H9 (cell line): Measurements from ENCODE around the gene CLMN. TPM values are rescaled to one million over a fixed set of nuclear protein-coding genes. Genes with fewer than 3 reads are reported as not detected.
A peak's percentile ranks its signal among the peaks of the same experiment; 100 is the strongest.

Experiments
- DNase-seq: peaks from one replicate; pipeline ENCODE4 v3.0.0-alpha.2; 2017
- H2AFZ ChIP-seq: one replicate; pipeline ENCODE4 v1.6.1; 2013; ENCODE audit warnings: mild to moderate bottlenecking, low read length, control low read depth, moderate library complexity
- H2AK5ac ChIP-seq: 2 replicates; pipeline ENCODE4 v1.6.1; 2013; ENCODE audit warnings: low read length, control low read depth, mixed read lengths; ENCODE audit not compliant: insufficient read length
- H2BK120ac ChIP-seq: one replicate; pipeline ENCODE4 v1.6.1; 2013; ENCODE audit warnings: low read depth, mild to moderate bottlenecking, low read length, control low read depth, inconsistent platforms; ENCODE audit not compliant: poor library complexity, severe bottlenecking
- H2BK12ac ChIP-seq: 2 replicates; pipeline ENCODE4 v1.6.1; 2013; ENCODE audit warnings: low read length, control low read depth, mixed read lengths, low read depth; ENCODE audit not compliant: insufficient read length
- H2BK15ac ChIP-seq: 2 replicates; pipeline ENCODE4 v1.6.1; 2013; ENCODE audit warnings: low read depth, low read length, control low read depth
- H2BK20ac ChIP-seq: one replicate; pipeline ENCODE4 v1.6.1; 2013; ENCODE audit warnings: low read depth, mild to moderate bottlenecking, low read length, control low read depth, inconsistent platforms; ENCODE audit not compliant: poor library complexity, severe bottlenecking
- H2BK5ac ChIP-seq: 2 replicates; pipeline ENCODE4 v1.6.1; 2013; ENCODE audit warnings: low read length, control low read depth, mixed read lengths; ENCODE audit not compliant: insufficient read length
- H3K14ac ChIP-seq: 2 replicates; pipeline ENCODE4 v1.6.1; 2013; ENCODE audit warnings: low read length, control low read depth; ENCODE audit not compliant: insufficient read depth
- H3K18ac ChIP-seq: 2 replicates; pipeline ENCODE4 v1.6.1; 2013; ENCODE audit warnings: low read depth, mild to moderate bottlenecking, mixed read lengths, low read length, control low read depth; ENCODE audit not compliant: insufficient read length
- H3K23ac ChIP-seq: 2 replicates; pipeline ENCODE4 v1.6.1; 2013; ENCODE audit warnings: low read length, control low read depth, mixed read lengths, low read depth; ENCODE audit not compliant: insufficient read length
- H3K23me2 ChIP-seq: 2 replicates; pipeline ENCODE4 v1.6.1; 2013; ENCODE audit warnings: low read depth, mild to moderate bottlenecking, mixed read lengths, low read length, control low read depth; ENCODE audit not compliant: insufficient read length, poor library complexity, severe bottlenecking
- H3K27ac ChIP-seq: 2 replicates; pipeline ENCODE4 v1.5.1; 2013; ENCODE audit warnings: low read length, control low read depth, mixed read lengths, low read depth; ENCODE audit not compliant: insufficient read length
- H3K27me3 ChIP-seq: 2 replicates; pipeline ENCODE4 v1.6.1; 2013; ENCODE audit warnings: low read length, control low read depth, inconsistent platforms; ENCODE audit not compliant: insufficient read depth
- H3K4ac ChIP-seq: 2 replicates; pipeline ENCODE4 v1.6.1; 2013; ENCODE audit warnings: low read depth, mild to moderate bottlenecking, control low read depth, inconsistent platforms, low read length, moderate library complexity
- H3K4me1 ChIP-seq: 2 replicates; pipeline ENCODE4 v1.6.1; 2013; ENCODE audit warnings: low read length, control low read depth, inconsistent platforms; ENCODE audit not compliant: insufficient read depth
- H3K4me2 ChIP-seq: 2 replicates; pipeline ENCODE4 v1.6.1; 2013; ENCODE audit warnings: low read length, control low read depth, mixed read lengths; ENCODE audit not compliant: insufficient read length, insufficient read depth
- H3K56ac ChIP-seq: 2 replicates; pipeline ENCODE4 v1.6.1; 2013; ENCODE audit warnings: low read depth, mild to moderate bottlenecking, mixed read lengths, low read length, control low read depth; ENCODE audit not compliant: insufficient read length
- H3K79me1 ChIP-seq: 2 replicates; pipeline ENCODE4 v1.6.1; 2013; ENCODE audit warnings: low read depth, mild to moderate bottlenecking, moderate library complexity, low read length, control low read depth, inconsistent platforms; ENCODE audit not compliant: insufficient read depth, poor library complexity, severe bottlenecking
- H3K79me2 ChIP-seq: 2 replicates; pipeline ENCODE4 v1.6.1; 2013; ENCODE audit warnings: low read length, control low read depth, inconsistent platforms; ENCODE audit not compliant: insufficient read depth
- H3K9ac ChIP-seq: 2 replicates; pipeline ENCODE4 v1.6.1; 2013; ENCODE audit warnings: low read length, control low read depth, mixed read lengths; ENCODE audit not compliant: insufficient read length; ENCODE audit errors: extremely low read depth
- H3K9me3 ChIP-seq: one replicate; pipeline ENCODE4 v1.6.1; 2013; ENCODE audit warnings: low read depth, low read length, inconsistent platforms; ENCODE audit not compliant: control insufficient read depth
- H3T11ph ChIP-seq: one replicate; pipeline ENCODE4 v1.6.1; 2013; ENCODE audit warnings: mild to moderate bottlenecking, low read length, control low read depth, inconsistent platforms
- H4K20me1 ChIP-seq: one replicate; pipeline ENCODE4 v1.6.1; 2013; ENCODE audit not compliant: control insufficient read depth, insufficient read length, insufficient read depth
- H4K5ac ChIP-seq: 2 replicates; pipeline ENCODE4 v1.6.1; 2013; ENCODE audit warnings: low read depth, mild to moderate bottlenecking, mixed read lengths, low read length, control low read depth; ENCODE audit not compliant: insufficient read length
- H4K8ac ChIP-seq: replicated peaks from 2 replicates; pipeline ENCODE4 v1.6.1; 2013; ENCODE audit warnings: low read length, control low read depth, mixed read lengths, low read depth; ENCODE audit not compliant: insufficient read length
- H4K91ac ChIP-seq: 2 replicates; pipeline ENCODE4 v1.6.1; 2013; ENCODE audit warnings: low read depth, mild to moderate bottlenecking, moderate library complexity, mixed read lengths, low read length, control low read depth; ENCODE audit not compliant: insufficient read length
- H3K27ac Mint-ChIP-seq, 3 experiments: 2 replicates in 2 of 3; 3 replicates in 1 of 3; pipeline ENCODE4 v1.8.0; 2020 to 2021; ENCODE audit warnings: mixed read lengths in 3 of 3, mild to moderate bottlenecking in 1 of 3, moderate library complexity in 1 of 3
- H3K27me3 Mint-ChIP-seq: 2 replicates; pipeline ENCODE4 v1.8.0; 2021; ENCODE audit warnings: low read depth, mild to moderate bottlenecking, moderate library complexity, mixed read lengths
- H3K36me3 Mint-ChIP-seq, 3 experiments: 2 replicates in 2 of 3; 3 replicates in 1 of 3; pipeline ENCODE4 v1.8.0; 2020 to 2021; ENCODE audit warnings: low read depth in 3 of 3, mixed read lengths in 3 of 3; ENCODE audit not compliant: insufficient read depth in 1 of 3
- H3K4me1 Mint-ChIP-seq, 2 experiments: 2 replicates each; pipeline ENCODE4 v1.8.0; 2020; ENCODE audit warnings: mixed read lengths in 2 of 2
- H3K4me3 Mint-ChIP-seq, 2 experiments: 2 replicates in 1 of 2; 3 replicates in 1 of 2; pipeline ENCODE4 v1.8.0; 2020 to 2021; ENCODE audit warnings: mild to moderate bottlenecking in 2 of 2, mixed read lengths in 2 of 2, moderate library complexity in 1 of 2
- H3K9me3 Mint-ChIP-seq, 2 experiments: 2 replicates in 1 of 2; 3 replicates in 1 of 2; pipeline ENCODE4 v1.8.0; 2020; ENCODE audit warnings: mild to moderate bottlenecking in 2 of 2, mixed read lengths in 2 of 2, moderate library complexity in 1 of 2
- WGBS: extraction: QIAGEN DNeasy Blood & Tissue Kit; methylation state at CpG from one replicate; pipeline ENCODE4 v1.1.7; 2013; ENCODE audit warnings: missing lambda C conversion rate, low lambda C conversion rate, mixed read lengths; ENCODE audit not compliant: insufficient read length; ENCODE audit errors: extremely low coverage; 5-methylcytosine and 5-hydroxymethylcytosine counted together
- total RNA-seq: library from RNA; stranded (reverse); gene quantifications from 2 replicates; pipeline ENCODE4 v1.2.1, GENCODE V29; 2021
- TF ChIP-seq, protein P1 (sequence below): fragments of 200-600 bp; sonication (generic); conservative IDR thresholded peaks from 3 replicates; pipeline ENCODE4 v1.8.0; 2021; ENCODE audit warnings: antibody characterized with exemption, mild to moderate bottlenecking

The CLMN gene
- total RNA-seq, 1 experiment from 2014 or later: 7.6 TPM

DNA sequence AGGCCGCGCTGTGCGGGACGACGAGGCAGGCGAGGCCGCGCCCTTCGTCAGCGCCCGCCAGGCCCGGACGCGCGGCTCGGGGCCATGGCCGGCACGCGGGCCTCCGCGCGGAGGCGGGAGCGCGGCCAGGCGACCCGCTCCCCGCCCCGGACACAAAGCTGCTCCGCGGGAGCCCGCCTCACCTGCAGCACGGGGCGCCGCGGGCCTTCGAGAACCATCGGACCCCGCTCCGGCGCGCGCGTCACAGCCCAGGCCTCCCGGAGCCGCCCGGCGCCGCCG, 162.7 kb downstream of the CLMN start:
- Histone ChIP-seq H3K79me1 (peaks cover 4% of the 10 kb centered on the region), H3K23me2 (peaks cover 11% of the 10 kb centered on the region), H3K4ac (no peak overlapping the region), H2BK12ac (no peak overlapping the region), H2BK20ac (no peak overlapping the region), H2AFZ (no peak overlapping the region), H3T11ph (no peak overlapping the region), H3K4me1 (peaks cover 2% of the 10 kb centered on the region), H4K8ac (no peak overlapping the region), H3K4me2 (no peak overlapping the region), H3K27ac (no peak overlapping the region), H3K14ac (peak overlapping the region; percentile 3; the same call in 1 of the 2 replicates), H3K18ac (no peak overlapping the region), H3K23ac (no peak overlapping the region), H3K79me2 (peaks cover 22% of the 10 kb centered on the region; the same call in 1 of the 2 replicates), H2BK5ac (no peak overlapping the region), H2BK120ac (no peak overlapping the region), H4K20me1 (no peaks in the 10 kb centered on the region), H4K5ac (no peak overlapping the region), H3K9me3 (no peaks in the 10 kb centered on the region), H3K56ac (no peak overlapping the region), H3K9ac (no peak overlapping the region), H4K91ac (no peak overlapping the region), H3K27me3 (no peaks in the 10 kb centered on the region), H2AK5ac (no peak overlapping the region), H2BK15ac (no peak overlapping the region)
- Mint-ChIP-seq H3K36me3 (peaks cover 6 to 15% (median 7%) of the 10 kb centered on the region in 3 experiments; a peak in 6 of 7 replicates), H3K9me3 (no peaks in the 10 kb centered on the region; a peak in 1 of 5 replicates), H3K4me3 (peak overlapping the region; percentile 88 to 94; a peak in 3 of 5 replicates), H3K4me1 (peaks cover 38 to 44% of the 10 kb centered on the region in 2 experiments), H3K27ac (no peak overlapping the region), H3K27me3 (no peaks in the 10 kb centered on the region)
- TF ChIP-seq, protein P1, sequence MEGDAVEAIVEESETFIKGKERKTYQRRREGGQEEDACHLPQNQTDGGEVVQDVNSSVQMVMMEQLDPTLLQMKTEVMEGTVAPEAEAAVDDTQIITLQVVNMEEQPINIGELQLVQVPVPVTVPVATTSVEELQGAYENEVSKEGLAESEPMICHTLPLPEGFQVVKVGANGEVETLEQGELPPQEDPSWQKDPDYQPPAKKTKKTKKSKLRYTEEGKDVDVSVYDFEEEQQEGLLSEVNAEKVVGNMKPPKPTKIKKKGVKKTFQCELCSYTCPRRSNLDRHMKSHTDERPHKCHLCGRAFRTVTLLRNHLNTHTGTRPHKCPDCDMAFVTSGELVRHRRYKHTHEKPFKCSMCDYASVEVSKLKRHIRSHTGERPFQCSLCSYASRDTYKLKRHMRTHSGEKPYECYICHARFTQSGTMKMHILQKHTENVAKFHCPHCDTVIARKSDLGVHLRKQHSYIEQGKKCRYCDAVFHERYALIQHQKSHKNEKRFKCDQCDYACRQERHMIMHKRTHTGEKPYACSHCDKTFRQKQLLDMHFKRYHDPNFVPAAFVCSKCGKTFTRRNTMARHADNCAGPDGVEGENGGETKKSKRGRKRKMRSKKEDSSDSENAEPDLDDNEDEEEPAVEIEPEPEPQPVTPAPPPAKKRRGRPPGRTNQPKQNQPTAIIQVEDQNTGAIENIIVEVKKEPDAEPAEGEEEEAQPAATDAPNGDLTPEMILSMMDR: no peak
- DNase-seq: no peak
- WGBS: no CpG with 5 or more reads among the region's 50 CpGs
